Astrocyte of the spinal cord (primary cell): ENCODE measurements around the gene TRIM10.
"Not testable (repeated sequence)": the region's sequence is repeated elsewhere in the genome, so short reads cannot be mapped to it uniquely, and the experiment has no call there.

Experiments
- DNase-seq: peaks from one replicate; pipeline ENCODE4 v3.0.0; 2011; ENCODE audit warnings: low read depth, low spot score
- H3K4me3 ChIP-seq: 2 replicates; pipeline ENCODE4 v1.5.1; 2011; ENCODE audit warnings: low read depth, mild to moderate bottlenecking, low read length, moderate library complexity
- in situ Hi-C: cut with HindIII; loops from 2 replicates; pipeline ENCODE4 v1.10.0; 2017; ENCODE audit warnings: low sequenced_read_pairs
- TF ChIP-seq, protein P1 (sequence below): IDR thresholded peaks from 2 replicates; pipeline ENCODE4 v1.5.1; 2012; ENCODE audit warnings: low read depth, mild to moderate bottlenecking, low read length, inconsistent platforms

Gene TRIM10

DNA sequence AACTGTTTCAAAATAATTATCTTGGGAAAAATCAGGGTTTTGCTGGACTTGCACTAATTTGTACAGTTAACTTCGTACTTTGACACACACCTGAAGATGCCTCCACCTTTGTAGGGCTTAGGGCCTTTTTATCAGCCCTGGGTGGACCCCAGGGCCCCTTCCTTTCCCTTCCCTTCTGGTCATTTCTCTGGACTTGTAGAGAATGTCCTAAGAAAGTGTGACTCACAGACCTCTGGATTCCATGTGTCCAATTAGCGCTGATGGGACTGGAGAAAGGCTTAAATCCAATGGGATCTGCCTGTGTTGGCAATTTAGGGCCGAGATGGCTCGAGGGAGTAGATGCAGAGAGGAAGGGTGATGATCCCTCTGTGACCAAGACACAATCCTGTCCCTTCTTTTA is 11.7 kb upstream of the TRIM10 start:
- in situ Hi-C loops, result no loop called here
- no peak for DNase-seq

DNA sequence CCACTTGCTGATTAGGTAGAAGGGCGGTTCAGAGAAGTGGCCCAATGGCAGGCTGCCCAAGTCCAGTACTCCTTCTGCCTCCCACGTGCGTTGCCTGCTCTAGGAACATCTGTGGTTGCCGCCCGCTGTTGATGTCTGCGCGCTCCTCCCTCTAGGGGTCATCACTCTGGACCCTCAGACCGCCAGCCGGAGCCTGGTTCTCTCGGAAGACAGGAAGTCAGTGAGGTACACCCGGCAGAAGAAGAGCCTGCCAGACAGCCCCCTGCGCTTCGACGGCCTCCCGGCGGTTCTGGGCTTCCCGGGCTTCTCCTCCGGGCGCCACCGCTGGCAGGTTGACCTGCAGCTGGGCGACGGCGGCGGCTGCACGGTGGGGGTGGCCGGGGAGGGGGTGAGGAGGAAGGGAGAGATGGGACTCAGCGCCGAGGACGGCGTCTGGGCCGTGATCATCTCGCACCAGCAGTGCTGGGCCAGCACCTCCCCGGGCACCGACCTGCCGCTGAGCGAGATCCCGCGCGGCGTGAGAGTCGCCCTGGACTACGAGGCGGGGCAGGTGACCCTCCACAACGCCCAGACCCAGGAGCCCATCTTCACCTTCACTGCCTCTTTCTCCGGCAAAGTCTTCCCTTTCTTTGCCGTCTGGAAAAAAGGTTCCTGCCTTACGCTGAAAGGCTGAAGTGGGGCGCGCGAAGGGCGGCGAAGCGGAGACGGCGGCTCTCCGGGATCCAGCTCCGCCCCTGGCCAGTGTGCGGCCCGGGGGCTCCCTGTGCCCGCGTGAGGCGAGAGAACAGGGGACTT is 10.9 kb upstream of the TRIM10 start:
- in situ Hi-C loops, result no loop called here
- TF ChIP-seq, protein P1, sequence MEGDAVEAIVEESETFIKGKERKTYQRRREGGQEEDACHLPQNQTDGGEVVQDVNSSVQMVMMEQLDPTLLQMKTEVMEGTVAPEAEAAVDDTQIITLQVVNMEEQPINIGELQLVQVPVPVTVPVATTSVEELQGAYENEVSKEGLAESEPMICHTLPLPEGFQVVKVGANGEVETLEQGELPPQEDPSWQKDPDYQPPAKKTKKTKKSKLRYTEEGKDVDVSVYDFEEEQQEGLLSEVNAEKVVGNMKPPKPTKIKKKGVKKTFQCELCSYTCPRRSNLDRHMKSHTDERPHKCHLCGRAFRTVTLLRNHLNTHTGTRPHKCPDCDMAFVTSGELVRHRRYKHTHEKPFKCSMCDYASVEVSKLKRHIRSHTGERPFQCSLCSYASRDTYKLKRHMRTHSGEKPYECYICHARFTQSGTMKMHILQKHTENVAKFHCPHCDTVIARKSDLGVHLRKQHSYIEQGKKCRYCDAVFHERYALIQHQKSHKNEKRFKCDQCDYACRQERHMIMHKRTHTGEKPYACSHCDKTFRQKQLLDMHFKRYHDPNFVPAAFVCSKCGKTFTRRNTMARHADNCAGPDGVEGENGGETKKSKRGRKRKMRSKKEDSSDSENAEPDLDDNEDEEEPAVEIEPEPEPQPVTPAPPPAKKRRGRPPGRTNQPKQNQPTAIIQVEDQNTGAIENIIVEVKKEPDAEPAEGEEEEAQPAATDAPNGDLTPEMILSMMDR, result peak; percentile 1
- no peak overlapping the region for H3K4me3 ChIP-seq
- DNase-seq, result peak; percentile 23

More for the DNA sequence above, 11.7 kb upstream of the TRIM10 start:
- H3K4me3 ChIP-seq, result no peak overlapping the region
- TF ChIP-seq, protein P1, result no peak

DNA sequence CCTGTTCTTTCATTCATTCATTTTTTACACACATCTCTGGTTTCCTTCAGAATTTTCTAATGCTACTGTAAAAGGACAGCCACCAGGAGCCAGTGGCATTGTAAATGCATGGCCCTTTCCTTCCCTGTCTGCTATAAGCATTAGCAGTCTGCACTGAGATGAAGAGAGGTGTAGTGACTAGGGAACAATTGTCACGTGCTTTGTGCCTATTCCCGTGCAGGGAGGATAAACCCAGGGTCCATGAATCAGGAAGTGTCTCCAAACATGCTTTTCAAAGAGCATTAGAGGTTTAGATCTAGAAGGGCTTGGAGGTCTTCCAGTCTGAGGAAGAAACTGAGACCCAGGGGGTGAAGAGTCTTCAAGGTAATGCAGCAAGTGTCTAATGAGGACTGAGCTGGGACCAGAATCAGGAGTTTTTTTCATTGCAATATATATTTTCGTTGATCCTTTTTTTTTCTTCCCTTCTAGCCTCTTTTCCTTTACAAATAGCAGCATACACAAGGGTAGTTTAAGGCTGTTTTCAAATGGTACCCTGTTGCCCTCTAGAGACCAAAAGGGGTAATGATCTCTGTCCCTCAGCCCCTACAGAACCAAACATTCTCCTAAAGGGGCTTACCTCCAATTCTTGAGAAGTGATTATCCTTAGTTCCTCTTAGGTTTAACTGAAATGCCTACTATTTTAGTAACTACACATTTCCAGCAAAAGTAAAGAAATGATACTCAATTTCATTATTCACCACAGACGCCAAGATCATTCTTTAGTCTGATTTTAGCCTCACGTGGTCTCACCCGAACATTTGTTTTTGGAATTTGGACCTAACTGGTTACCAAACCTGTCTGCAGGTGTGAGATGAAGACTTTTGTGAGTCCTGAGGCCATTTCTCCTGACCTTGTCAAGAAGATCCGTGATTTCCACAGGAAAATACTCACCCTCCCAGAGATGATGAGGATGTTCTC is 8.9 kb upstream of the TRIM10 start:
- H3K4me3 ChIP-seq, result no peak overlapping the region
- TF ChIP-seq, protein P1, result peak; percentile 81
- DNase-seq, result peak; percentile 53
- in situ Hi-C loops, result no loop called here

GRCh38 chr6:30168741-30169140 is 7.7 kb upstream of the TRIM10 start:
- no peak for DNase-seq
- in situ Hi-C loops, result no loop called here
- H3K4me3 ChIP-seq, result no peak overlapping the region
- TF ChIP-seq, protein P1, result no peak

DNA sequence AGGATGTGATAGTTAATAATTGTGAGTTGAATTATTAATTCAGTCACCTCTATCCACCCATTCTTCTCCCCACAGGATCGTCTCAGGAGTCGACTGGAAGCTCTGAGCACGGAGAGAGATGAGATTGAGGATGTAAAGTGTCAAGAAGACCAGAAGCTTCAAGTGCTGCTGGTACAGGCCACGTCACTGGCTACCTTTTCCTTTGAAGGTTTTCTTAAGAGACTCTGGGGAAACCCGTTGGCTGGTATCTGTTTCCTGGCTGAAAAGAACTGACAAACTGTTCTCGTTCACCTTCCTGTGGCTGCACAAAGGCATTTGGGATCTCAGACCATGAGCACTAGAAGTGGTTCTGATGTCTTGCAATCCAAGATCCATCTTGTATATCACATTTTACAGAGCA is 6.1 kb upstream of the TRIM10 start:
- no peak for DNase-seq
- no peak overlapping the region for H3K4me3 ChIP-seq
- TF ChIP-seq, protein P1, result no peak
- in situ Hi-C loops, result no loop called here

DNA sequence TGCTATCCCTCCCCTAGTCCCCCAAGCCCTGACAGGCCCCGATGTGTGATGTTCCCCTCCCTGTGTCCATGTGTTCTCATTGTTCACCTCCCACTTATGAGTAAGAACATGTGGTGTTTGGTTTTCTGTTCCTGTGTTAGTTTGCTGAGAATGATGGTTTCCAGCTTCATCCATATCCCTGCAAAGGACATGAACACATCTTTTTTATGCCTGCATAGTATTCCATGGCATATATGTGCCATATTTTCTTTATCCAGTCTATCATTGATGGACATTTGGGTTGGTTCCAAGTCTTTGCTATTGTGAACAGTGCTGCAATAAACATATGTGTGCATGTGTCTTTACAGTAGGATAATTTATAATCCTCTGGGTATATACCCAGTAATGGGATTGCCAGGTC is 4.2 kb upstream of the TRIM10 start:
- DNase-seq, H3K4me3 ChIP-seq, in situ Hi-C loops: not testable (repeated sequence)
